Natural killer cell (primary cell): ENCODE data around the gene IQSEC1. TPM values are rescaled to one million over a fixed set of nuclear protein-coding genes. Genes with fewer than 3 reads are reported as not detected.
A peak's percentile ranks its signal among the peaks of the same experiment; 100 is the strongest.

Source experiments
- ATAC-seq, 3 donors: fragments of 150-1000 bp in 2 of 3; fragments of 200-7000 bp in 1 of 3; cut with Tn5 transposase; 1 replicate in 1 of 3; 2 replicates in 2 of 3; pipeline ENCODE4 v1.10.0; 2021; ENCODE audit warnings: mild to moderate bottlenecking in 2 of 3, moderate library complexity in 2 of 3
- DNase-seq, 2 donors: peaks; one replicate each; pipeline versions ENCODE4 v3.0.0 to v3.0.0-alpha.2; 2013 to 2021; ENCODE audit warnings: mixed read lengths in 1 of 2
- H3K27ac ChIP-seq: one replicate; pipeline ENCODE4 v1.5.1; 2013; ENCODE audit warnings: mild to moderate bottlenecking, low read length
- H3K27me3 ChIP-seq: one replicate; pipeline ENCODE4 v1.6.1; 2013; ENCODE audit warnings: low read length; ENCODE audit not compliant: control insufficient read depth, insufficient read depth
- H3K36me3 ChIP-seq: one replicate; pipeline ENCODE4 v1.6.1; 2013; ENCODE audit warnings: low read length; ENCODE audit not compliant: control insufficient read depth, insufficient read depth
- H3K4me1 ChIP-seq: one replicate; pipeline ENCODE4 v1.6.1; 2013; ENCODE audit warnings: low read length; ENCODE audit not compliant: control insufficient read depth, insufficient read depth
- H3K4me3 ChIP-seq: one replicate; pipeline ENCODE4 v1.5.1; 2013; ENCODE audit warnings: low read length
- H3K9me3 ChIP-seq: one replicate; pipeline ENCODE4 v1.6.1; 2013; ENCODE audit warnings: low read length; ENCODE audit not compliant: control insufficient read depth, insufficient read depth
- H3K27ac Mint-ChIP-seq, 2 donors: one replicate each; pipeline ENCODE4 v1.8.0; 2022; ENCODE audit warnings: mild to moderate bottlenecking in 2 of 2, mixed read lengths in 2 of 2, moderate library complexity in 1 of 2
- H3K27me3 Mint-ChIP-seq, 2 donors: one replicate each; pipeline ENCODE4 v1.8.0; 2022; ENCODE audit warnings: low read depth in 2 of 2, mixed read lengths in 2 of 2
- H3K36me3 Mint-ChIP-seq: one replicate; pipeline ENCODE4 v1.8.0; 2022; ENCODE audit warnings: mixed read lengths
- H3K4me1 Mint-ChIP-seq, 2 donors: one replicate each; pipeline ENCODE4 v1.8.0; 2022; ENCODE audit warnings: mixed read lengths in 2 of 2
- H3K4me3 Mint-ChIP-seq: one replicate; pipeline ENCODE4 v1.8.0; 2022; ENCODE audit warnings: mild to moderate bottlenecking, moderate library complexity, mixed read lengths
- H3K9me3 Mint-ChIP-seq, 2 donors: one replicate each; pipeline ENCODE4 v1.8.0; 2022; ENCODE audit warnings: mixed read lengths in 2 of 2
- CTCF ChIP-seq: fragments of 200-600 bp; IDR thresholded peaks from one replicate; pipeline ENCODE4 v1.8.0; 2022; ENCODE audit warnings: antibody characterized with exemption
- WGBS: methylation state at CpG from one replicate; pipeline ENCODE4 v1.1.7; 2013; ENCODE audit warnings: missing lambda C conversion rate; ENCODE audit not compliant: insufficient coverage; 5-methylcytosine and 5-hydroxymethylcytosine counted together
- intact Hi-C: fragments of 100-400 bp; cut with micrococcal nuclease; formaldehyde crosslinking; loops from one replicate; pipeline ENCODE4 v1.14.2; 2022
- total RNA-seq, 4 donors: library from RNA; stranded (reverse); fragments of 120-200 nt in 1 of 4; gene quantifications; one replicate each; pipeline versions ENCODE4 v1.2.3 to v1.2.4, GENCODE V29; 2013 to 2022

The IQSEC1 gene
- total RNA-seq, 3 donors from 2014 or later (not counting 1 experiment from before 2014, with no cell fraction given) = 124 to 189 (median 138) TPM

GRCh38 chr3:12924437-12924836 is 148.8 kb downstream of the IQSEC1 start:
- H3K4me3 ChIP-seq = no peak overlapping the region
- Mint-ChIP-seq H3K4me1 (peaks cover 24 to 42% of the 10 kb centered on the region in 2 donors), H3K27me3 (no peaks in the 10 kb centered on the region), H3K4me3 (peak overlapping the region; percentile 35), H3K27ac (peak overlapping the region in 1 of 2 donors; percentile 44), H3K9me3 (no peaks in the 10 kb centered on the region), H3K36me3 (no peaks in the 10 kb centered on the region)
- DNase-seq = peak; percentile 23 to 36
- H3K36me3 ChIP-seq = peaks cover 69% of the 10 kb centered on the region
- intact Hi-C loops = no loop called here
- WGBS = 29% methylated on average over 22 of the region's 22 CpGs
- no peaks in the 10 kb centered on the region for H3K9me3 ChIP-seq
- TF ChIP-seq CTCF = no peak
- H3K27ac ChIP-seq = peak overlapping the region; percentile 39
- peak; percentile 67 to 88 (median 84) for ATAC-seq
- peaks cover 25% of the 10 kb centered on the region for H3K4me1 ChIP-seq
- H3K27me3 ChIP-seq = no peaks in the 10 kb centered on the region

DNA sequence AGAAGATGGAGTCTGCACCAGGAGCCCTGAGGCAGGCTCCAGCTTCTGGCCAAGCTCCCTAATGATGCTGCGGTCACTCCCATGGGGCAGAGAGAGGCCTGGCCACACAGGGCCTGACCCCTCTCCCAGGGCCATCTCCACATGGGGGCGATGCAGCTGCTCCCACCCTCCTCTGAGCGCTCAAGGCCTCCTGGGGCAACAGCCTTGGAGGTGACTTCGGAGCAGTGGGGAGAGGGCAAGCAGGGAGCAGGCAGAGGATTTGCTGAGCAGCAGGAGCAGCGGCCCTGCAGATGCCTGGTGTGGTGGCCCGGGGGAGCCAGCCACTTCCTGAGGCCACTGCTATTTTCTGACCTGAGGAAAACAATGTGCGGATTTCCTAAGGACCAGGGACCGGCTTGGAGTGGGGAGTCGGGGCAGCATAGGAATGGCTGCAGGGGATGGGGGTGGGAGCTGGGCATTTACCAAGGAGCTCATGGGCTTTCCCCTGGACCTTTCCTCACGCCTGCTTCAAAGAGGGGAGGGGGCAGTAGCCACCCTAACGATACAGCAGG is 150.3 kb downstream of the IQSEC1 start:
- no peaks in the 10 kb centered on the region for H3K27me3 Mint-ChIP-seq
- peaks cover 17 to 30% of the 10 kb centered on the region in 2 donors for H3K4me1 Mint-ChIP-seq
- Histone ChIP-seq H3K27ac (no peak overlapping the region), H3K4me3 (no peak overlapping the region), H3K4me1 (peaks cover 27% of the 10 kb centered on the region), H3K27me3 (no peaks in the 10 kb centered on the region), H3K36me3 (peaks cover 71% of the 10 kb centered on the region), H3K9me3 (no peaks in the 10 kb centered on the region)
- no peak for TF ChIP-seq CTCF
- intact Hi-C loops = no loop called here
- DNase-seq (no peak), ATAC-seq (no peak)
- no peak overlapping the region for H3K27ac Mint-ChIP-seq
- no peaks in the 10 kb centered on the region for H3K36me3 Mint-ChIP-seq
- no peaks in the 10 kb centered on the region for H3K9me3 Mint-ChIP-seq
- H3K4me3 Mint-ChIP-seq = no peak overlapping the region
- WGBS = 94% methylated on average over 11 of the region's 11 CpGs

- Mint-ChIP-seq H3K4me1 (peaks cover 18 to 27% of the 10 kb centered on the region in 2 donors), H3K27me3 (no peaks in the 10 kb centered on the region), H3K9me3 (no peaks in the 10 kb centered on the region), H3K27ac (no peak overlapping the region), H3K4me3 (no peak overlapping the region), H3K36me3 (no peaks in the 10 kb centered on the region)
- no peak for TF ChIP-seq CTCF
- peaks cover 75% of the 10 kb centered on the region for H3K36me3 ChIP-seq
- ATAC-seq (no peak), DNase-seq (no peak)
- H3K4me1 ChIP-seq = peaks cover 32% of the 10 kb centered on the region
- intact Hi-C loops = no loop called here
- H3K4me3 ChIP-seq = no peak overlapping the region
- no peaks in the 10 kb centered on the region for H3K27me3 ChIP-seq
- no peaks in the 10 kb centered on the region for H3K9me3 ChIP-seq
- no peak overlapping the region for H3K27ac ChIP-seq
- WGBS = 98% methylated on average over 7 of the region's 7 CpGs
Observed at GRCh38 chr3:12922306-12922705, 150.9 kb downstream of the IQSEC1 start.

- Histone ChIP-seq H3K36me3 (peaks cover 74% of the 10 kb centered on the region), H3K4me3 (no peak overlapping the region), H3K27me3 (no peaks in the 10 kb centered on the region), H3K27ac (no peak overlapping the region), H3K4me1 (peaks cover 38% of the 10 kb centered on the region), H3K9me3 (no peaks in the 10 kb centered on the region)
- Mint-ChIP-seq H3K4me3 (no peak overlapping the region), H3K27me3 (no peaks in the 10 kb centered on the region), H3K9me3 (no peaks in the 10 kb centered on the region), H3K36me3 (no peaks in the 10 kb centered on the region), H3K27ac (no peak overlapping the region), H3K4me1 (peaks cover 18 to 27% of the 10 kb centered on the region in 2 donors)
- DNase-seq = no peak
- TF ChIP-seq CTCF = no peak
- ATAC-seq = no peak
- intact Hi-C loops = no loop called here
- WGBS = 91% methylated on average over 8 of the region's 8 CpGs
Observed at GRCh38 chr3:12921736-12922135, 151.5 kb downstream of the IQSEC1 start.
